HG03432 (cell line): Measurements from ENCODE around the gene RSU1.

Experiments
- ATAC-seq: cut with Tn5 transposase; IDR thresholded peaks from one replicate; pipeline ENCODE4 v1.9.1; 2021; ENCODE audit warnings: mild to moderate bottlenecking, moderate library complexity; ENCODE audit not compliant: unreplicated experiment

The RSU1 gene

DNA sequence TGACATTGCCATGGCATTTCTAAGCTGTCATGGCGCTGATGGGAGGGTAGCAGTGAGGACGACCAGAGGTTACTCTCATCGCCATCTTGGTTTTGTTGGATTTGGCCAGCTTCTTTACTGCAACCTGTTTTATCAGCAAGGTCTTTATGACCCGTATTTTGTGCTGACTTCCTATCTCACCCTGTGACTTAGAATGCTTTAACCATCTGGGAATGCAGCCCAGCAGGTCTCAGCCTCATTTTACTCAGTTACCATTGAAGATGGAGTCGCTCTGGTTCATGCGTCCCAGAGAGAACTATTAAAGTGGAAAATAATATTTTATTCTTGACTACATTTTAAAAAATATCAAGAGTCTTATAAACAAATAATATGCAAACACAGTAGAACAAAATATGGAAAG is 131.7 kb downstream of the RSU1 start:
- ATAC-seq = no peak

DNA sequence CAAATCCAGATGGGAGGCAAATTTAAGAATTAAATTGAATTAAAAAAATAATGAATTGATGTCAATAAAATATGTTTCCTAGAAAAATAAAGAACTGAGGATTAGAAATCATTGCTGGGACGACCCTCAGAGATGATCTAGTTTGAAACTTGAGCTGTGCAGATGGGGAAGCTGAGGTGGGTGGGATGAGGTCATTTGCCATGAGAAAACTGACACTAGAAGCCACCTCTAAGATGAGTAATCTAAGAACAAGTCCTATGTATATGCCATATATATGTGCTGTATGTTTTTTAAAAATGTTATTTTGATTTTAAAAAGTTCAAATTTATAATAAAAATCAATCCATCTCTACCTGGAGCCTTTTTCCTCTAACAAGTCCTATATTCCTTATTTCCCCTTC is 135.7 kb downstream of the RSU1 start:
- ATAC-seq = no peak

DNA sequence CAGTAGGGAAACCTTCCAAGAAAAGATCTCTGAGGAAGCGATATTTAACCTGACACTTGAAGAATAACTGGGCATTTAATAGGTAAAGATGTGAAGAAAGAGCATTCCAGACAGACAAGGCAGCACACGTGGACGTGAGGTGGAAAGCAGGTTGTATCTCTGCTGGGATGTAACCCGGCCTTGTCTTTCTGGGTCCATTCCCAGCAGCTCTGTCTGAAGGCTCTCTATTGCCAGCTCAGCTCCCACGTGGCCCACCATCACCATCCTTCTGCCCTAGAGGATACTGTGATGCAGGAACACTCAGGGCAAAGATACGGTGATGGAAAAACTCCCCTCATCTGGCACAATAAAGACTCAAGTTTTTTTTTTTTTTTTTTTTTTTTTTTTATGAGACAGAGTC is 137.7 kb downstream of the RSU1 start:
- ATAC-seq = no peak

DNA sequence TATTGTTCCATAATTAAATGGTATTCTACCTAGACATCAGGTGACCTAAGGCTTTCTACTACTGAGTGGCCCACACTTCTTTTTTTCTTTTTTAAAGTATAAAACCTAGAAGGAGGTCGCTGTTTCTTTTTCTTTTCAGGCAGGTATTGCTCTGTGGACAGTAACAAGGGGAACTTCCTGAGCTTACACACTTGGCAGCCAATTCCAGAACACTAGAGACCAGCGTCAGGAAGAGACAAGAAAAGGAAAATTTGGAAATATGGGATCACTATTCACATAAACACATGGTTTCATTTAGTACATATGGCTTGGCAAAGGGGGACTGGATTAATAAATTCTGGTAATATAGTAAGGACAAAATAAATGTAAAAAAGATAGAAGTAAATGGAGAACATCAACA is 141.9 kb downstream of the RSU1 start:
- no peak for ATAC-seq

DNA sequence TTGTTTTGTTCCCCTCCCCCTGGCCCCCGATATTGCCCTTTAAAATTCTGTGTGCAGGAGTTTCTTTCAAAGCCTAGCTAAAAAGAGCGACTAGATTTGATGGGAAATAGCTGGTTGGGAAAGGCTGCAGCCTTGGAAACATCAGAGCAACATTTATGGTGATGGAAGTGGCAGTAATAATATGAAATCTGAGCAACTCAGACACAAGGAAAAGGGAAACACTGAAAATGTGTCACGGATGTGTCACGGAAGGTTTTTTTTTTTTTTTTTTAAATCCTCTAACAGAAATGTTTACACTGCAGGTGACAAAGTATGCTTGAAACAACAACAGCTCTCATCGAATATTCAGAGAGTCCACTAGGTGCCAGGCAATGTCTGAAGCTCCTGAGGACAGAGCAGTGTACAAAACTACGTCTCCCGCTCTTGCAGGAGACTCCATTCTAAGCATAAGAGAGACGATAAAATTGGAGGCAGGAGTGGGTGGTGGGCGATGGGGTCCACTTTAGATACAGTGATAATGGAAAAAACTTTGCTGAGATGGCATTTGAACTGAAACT is 143.0 kb downstream of the RSU1 start:
- no peak for ATAC-seq

DNA sequence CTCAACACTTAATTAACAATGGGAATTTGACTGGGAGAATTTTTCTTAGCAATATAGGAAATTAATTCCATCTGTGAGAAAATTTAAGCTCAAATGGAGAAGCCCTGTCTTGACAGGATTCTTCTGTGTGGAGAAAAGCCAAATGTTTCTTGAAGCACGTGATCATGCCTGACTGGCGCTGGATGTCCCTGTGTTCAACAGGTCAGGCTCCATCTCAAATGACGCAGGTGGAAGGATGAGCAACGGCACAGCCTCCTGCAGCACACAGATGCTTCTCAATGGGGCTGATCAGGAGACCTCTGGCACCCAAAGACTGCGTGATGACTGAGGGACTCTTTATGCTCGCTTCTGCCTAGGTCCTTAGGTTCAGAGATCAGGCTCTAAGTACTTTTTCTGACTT is 143.8 kb downstream of the RSU1 start:
- ATAC-seq = no peak

DNA sequence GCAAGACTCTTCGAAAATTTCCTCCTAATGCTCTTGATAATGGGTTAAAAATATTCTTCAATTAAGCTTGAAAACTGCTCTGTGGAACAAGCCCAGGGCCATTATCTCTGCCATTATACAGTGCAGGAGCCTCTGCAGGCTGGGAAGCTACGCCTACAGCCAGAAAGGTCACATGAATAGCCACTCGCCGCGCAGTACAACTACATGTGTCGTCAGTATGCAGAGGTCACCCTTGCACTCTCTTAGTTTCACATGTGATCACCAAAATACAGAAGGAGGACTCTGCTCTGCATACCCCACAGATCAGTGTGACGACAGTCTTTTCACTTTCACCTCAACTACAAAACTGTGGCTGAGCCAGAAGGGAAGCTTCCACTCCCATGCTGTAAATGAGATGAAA is 153.8 kb downstream of the RSU1 start:
- ATAC-seq = no peak

DNA sequence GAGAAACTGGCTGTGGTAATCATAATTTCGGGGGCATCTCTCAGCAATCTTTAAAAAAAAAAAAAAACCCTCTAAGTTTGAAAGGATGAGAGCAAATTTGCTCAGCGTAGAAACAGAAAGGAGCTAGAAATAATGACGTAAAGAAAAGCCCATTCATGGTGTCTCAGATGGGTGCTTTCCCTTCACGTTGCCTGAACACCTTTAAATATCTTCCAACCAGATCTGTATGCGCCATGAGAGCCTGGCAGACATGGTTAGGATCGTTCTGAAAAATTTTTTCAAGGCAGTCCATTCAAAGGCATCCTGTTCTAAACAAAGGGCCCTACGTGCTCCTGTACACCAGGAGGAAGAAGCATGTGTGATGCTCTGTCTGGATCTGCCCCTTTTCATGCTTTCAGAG is 154.3 kb downstream of the RSU1 start:
- no peak for ATAC-seq

DNA sequence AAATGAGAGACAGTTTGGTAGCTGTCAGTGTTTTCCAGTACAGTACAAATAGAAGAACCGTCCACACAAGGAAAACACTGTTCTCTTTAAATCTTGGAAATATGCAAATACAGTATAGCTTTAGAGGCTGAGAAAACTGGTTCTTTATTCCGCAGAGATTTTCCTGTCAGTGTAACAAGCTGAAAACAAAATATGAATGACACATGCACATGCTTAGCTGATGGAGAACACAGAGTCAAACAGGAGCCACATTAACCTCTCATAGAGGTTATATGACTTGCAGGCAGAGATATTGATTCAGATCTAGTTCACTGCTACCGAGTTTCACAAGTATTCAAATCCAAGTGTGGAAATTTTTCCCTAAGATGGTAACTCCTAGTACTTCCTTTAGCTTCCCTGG is 160.3 kb downstream of the RSU1 start:
- no peak for ATAC-seq

DNA sequence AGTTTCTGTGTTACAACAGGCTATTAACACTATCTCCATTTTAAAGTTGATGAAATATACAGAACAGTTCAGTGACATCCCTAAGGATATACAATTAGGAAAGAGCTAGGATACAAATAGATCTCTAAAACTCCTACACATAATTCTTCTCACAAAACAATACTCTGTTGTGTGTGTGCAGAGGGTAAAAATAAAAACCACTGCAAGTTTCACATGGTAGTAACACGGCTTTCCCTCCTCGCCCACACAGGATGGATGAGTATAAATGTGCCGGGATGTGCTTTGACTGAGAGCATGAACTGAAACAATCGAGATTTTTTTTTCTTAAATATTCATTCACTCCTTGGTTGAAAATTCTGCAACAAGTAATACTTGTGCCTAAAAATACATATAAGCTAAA is 164.0 kb downstream of the RSU1 start:
- peak; percentile 75 for ATAC-seq

DNA sequence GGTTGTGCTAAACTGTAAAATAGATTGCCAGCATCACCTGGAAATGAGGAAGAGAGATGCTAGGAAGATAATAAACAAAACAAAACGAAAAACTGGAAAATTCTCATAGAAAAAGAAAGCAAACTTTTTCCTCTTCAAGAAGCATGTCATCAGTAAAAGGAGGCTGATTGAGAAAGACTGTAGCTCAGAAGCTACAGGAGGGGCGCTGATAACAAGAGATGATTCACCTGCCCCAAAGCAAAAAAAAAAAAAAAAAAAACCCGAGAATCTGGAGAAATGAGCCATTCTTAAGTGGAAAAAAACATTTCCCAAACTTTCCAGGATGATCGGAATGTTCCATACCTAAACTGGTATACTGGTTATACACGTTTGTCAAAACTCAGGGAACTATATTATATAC is 165.1 kb downstream of the RSU1 start:
- no peak for ATAC-seq

DNA sequence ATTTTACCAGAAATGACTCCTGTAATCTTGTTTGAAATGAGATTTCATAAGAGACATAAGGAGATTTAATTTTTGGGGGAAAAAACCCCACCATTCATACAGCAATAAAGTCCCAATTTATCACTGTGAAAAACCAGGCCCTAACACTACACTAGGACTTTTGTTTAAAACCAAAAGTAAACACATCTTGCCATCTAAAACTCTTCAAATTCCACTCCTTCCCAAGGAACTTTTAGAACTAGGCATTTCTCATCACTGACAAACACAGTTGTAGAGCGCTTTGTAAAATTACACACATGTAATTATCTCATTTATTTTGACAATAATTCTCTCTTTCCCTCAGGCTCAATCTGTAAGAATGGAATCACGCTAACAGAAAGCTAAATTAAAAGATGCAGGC is 167.5 kb downstream of the RSU1 start:
- no peak for ATAC-seq

DNA sequence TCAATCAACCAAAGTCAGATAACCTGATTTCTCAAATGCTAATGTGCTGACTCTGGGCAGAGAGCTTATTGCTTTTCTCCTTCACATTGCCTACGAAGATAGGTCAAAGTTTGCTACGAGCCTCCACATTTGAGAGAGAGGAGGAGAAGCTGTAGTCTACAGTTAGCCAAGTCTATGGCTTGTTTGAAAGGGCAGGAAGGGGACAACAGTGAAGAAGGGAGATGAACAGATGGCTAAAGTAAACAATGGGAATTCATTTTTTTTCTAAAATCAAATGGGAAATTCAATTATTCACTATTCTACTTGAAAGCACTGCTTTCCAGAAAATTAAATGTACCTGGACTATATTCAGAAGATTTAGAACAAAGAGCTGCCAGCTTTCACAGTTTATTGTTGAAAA is 168.9 kb downstream of the RSU1 start:
- no peak for ATAC-seq

DNA sequence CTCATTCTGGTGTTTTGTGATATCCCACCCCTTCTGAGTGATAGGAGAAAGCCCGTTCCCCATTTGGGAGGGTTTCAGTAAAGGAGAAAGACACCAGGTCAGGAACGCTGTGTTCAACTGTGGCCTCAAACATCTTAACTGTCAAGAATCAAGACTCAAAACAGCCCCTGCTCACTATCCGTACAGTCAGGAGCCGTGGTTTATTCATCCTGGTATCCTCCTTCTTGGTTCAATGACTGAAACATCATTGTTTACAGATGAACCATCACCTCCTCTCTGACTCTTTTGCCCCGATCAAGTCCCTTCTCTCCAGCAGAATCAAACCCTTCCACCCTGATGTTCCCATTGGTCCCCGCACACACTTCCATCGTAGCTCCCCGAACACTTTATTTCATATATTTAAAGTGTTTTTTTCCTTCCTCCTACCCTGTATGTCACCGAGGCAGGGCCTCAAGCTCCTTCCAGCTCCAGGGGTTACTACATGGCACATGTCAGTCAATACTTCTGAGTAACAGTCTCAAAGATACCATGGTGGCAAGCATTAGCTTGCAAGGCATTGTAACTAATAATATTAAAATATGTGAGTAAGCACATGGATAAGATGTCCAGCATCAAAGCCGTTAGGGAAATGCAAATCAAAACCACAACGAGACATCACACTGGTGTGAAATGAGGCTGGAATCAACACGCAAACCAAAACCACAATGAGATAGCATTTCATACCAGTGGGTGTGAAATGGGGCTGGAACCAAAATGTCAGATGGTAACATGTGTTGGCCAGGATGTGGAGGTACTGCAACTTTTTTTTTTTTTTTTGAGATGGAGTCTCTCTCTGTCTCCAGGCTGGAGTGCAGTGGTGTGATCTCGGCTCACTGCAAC is 170.8 kb downstream of the RSU1 start:
- ATAC-seq = no peak

DNA sequence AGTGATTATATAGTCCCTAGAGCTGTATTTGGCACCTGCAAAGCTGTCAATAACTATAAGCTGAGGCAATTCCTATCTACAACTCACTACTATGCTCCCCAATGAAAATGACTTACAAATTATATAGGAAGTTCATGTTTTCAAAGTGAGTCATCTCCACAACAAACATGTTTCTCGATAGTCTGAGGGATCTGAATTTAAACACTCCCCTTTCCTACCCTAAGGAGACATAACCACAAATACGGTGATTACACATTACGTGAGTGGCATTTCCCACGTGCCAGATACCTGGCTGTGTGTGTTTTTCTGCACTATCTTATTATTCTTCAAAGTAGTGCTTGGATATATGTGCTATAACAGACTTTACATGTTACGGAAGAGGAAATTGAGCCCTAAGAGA is 173.1 kb downstream of the RSU1 start:
- no peak for ATAC-seq

DNA sequence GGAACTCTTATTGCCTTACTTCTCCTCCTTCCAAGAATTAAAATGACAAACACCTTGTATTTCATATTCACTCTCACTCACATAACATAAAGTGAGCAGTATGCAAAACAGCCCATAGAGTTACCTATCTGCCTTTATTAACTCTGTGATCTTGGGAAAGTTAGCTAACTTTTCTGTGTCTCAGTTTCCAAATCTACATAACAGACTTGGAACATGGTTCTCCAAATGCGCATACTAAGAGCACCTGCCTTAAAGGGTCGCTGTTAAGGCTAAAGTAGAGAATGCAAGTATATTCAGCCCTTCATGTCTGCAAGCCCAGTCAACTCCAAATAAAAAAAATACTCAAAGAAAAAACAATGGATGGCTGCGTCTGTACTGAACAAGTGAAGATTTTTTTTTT is 173.7 kb downstream of the RSU1 start:
- ATAC-seq = no peak

DNA sequence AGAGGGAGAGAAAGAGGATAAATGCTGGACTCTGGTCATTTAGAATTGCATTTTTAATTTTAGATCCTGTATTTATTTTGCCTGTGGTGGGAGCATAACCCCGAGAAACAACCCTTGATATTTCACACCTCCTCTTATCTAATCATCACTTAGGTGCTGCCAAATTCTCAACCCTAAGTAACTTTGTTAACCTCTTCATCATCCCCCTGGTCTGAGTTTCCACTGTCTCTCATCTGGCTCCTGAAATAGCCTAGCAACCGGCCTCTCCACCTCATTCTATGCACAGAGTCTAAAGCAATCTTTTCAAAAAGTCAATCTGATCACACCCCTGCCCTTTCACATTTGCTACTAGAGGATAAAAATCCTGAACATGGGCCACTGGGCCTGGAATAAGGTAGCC is 177.1 kb downstream of the RSU1 start:
- no peak for ATAC-seq

DNA sequence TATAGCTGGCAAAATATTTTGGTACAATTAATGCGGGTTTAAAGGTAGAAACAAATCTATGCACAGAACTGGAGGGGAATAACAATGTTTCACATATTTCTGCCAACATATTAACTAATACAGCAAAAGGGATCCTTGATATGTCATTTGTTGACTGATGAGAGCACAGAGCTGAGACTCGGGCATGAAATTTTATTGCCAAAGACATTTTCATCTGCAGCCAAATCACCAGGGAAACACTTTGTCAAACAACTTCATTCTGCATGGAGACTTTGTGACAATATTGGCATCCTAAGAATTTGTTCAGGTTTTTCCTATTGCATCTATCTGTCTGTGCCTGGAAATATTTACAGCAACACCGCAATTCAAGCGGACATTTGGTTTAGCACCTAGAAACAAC is 177.8 kb downstream of the RSU1 start:
- ATAC-seq = no peak

DNA sequence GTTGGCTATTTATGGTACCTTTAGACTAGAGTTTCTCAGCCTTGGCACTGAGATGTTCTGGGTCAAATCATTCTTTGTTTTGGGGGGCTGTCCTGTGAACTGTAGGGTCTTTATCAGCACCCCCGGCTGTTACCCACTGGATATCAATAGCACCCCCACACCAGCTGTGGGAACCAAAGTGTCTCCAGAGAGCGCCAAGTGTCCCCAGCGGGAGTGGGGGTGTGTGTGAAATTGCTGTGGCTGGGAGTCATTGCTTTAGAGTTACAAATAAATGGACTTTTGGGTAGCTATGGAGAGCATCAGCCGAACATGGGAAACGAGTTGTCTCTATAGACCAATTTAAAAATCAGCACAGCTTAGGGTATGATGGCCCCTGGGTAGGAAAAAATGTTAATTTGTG is 184.2 kb downstream of the RSU1 start:
- no peak for ATAC-seq

DNA sequence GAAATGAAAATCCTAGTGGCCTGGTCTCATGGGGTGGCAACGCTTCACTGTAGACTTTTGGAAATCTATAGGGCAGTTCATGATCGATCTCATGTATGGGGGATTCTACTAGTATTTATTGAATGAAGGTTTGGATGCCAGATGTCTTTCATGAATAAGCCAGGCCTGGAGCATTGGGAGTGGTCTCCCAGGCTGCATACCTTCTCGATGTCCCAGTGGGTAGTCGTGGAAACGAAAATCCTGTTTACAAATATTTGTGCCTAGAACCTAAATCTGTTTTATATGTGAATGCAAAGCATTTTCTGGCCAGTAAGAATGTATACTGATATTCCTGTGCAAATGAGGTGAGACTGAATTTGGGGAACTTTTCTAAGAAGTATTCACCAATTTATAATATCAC is 190.5 kb downstream of the RSU1 start:
- ATAC-seq = no peak

DNA sequence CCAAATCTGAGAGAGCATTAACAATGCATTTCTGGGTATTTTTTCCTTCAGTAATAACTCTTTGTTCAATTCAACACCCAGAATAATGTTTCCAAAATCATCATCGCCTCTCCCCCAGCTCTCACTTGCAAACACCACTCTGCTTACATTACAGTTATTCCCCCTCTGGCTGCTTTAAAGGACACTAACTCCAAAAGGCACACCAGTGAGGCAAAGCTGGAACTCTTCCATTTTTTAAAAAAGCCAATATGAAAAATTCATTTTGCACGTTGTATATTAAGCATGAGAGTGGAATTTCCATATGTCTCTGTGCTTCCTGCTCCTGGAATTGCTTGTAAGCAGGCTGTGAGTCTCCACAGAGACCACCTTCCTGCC is 204.3 kb downstream of the RSU1 start:
- ATAC-seq = no peak

DNA sequence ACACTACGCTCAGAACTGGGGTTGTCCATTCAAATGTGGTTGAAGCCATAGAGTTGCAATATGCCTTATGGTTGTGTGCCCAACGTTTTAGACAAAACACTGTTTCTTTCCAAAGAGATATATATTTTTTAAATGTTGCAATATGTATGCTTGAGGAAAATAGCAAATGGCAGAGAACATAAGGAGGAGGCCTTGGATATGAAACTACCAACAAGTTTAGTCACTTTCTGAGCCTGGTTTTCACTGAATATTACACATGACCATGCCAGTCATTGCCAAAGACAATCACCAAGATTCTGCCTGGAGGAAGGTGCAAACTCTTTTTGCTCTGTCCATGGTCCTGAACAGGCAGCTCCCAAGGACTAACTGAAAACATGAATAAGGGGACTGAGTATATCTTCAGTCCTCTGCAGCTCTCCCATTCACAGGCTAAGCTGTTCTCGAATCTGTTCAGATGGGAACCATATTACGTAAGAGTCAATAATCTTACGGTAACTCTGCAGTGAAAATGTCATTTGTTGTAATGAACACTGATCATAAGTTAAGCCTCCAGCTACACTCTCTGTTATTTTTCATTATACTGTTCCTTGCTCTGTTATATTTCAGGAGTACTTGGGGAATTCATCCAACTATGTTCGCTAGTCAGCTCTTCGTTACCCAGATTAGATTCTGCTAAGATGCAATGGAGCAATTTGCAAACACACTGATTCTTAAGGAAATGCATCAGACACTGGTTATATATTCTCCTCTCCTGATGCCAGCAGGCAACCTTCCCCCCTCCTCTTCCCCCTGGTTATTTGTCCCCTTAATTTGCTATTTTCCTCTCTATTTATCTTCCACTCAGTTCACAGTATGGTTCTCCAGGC is 204.9 kb downstream of the RSU1 start:
- no peak for ATAC-seq
